ENCODE results near the gene MRPS6.

MRPS6 gene

GRCh38 chr21:34135330-34135729 is 62.0 kb downstream of the MRPS6 start:
- no peak for FAIRE-seq

DNA sequence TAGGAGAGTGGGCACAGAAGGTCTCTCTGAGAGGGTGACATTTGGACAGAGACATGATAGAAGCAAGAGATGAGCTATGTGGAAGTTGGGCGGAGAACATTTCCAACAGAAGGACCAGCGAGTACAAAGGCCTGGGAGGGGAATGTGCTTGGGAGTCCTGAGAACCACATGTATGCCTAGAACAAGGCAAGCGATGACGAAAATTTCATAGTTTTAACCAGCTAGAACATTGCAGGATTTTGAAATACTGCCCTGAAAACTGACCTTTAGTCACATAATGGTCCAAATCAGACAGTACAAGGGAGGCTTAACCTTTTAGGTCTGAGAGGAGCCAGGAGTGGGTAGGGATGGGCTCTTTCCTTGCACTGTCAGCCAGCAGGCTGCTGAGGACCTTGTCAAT is 68.0 kb downstream of the MRPS6 start:
- no peak for FAIRE-seq

DNA sequence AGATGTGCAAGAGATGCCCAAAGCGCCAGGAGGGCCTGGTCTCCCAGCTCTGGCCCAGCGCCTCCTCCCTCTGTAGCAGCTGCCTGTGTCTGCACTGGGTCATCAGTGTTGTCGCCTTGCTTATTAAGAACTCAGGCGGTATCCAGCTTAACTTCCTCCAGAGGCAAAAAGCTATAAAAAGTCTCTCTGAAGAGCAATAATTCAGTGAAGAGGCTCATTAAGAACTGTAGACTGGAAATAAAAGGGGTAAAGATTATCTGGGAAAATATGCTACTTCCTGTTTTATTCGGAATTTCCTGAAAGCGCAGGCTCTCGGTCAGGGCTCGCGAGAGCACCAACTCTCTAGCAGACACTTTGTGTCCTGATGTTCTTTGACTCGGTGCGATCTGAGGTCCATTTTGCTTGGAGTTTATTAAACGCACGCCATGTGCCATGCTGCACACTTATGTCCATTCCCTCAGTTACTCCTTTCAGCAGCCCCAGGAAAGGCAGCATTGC is 70.4 kb downstream of the MRPS6 start:
- no peak for FAIRE-seq

DNA sequence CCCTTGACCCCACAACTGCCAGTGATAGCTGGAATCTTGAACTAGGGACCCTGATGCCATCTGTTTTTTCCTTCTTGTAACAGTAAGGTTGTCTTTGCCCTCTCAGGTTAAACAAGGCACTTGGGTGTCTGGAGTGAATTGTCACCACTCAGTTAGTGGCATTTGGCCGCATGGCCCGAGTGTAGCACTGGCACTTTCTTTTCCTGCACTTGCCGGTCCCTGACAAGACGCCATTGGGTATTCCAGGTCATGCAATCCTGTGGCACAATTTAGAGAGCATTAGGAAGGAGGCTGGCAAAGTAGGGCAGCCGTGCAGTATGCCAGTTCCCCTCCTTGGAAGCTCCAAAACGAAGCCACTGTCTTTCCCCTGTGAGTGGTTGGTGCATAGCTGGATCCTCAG is 70.8 kb downstream of the MRPS6 start:
- no peak for FAIRE-seq

DNA sequence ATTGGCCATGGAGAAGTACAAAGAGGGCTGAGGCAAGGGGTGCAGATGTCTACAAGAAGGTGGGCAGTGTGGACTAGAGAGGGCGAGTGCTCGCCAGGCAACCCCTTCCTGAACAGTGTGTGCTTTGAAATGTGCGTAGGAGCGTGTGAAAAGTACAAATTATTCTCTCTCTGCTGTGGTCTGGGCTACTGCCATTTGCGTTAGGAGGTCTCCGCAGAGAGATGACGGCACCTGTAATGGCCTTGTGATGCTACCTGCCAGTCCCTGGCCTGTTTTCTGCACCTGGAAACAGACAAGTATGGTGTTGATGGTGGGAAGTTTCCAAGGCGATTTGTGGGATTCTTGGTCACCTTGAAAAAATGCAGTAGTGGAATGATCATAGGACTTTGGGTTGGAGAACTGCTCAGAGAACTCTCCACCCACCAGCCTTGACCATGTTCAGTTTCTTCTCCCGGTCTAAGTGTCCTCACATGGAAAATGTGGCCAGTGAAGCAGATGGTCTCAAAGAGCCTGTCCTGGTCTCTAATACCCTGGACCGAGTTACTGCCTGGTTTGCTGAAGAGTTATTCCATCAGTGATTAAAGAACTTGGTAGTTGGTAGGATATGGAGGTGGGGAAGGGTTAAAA is 74.5 kb downstream of the MRPS6 start:
- FAIRE-seq: no peak

DNA sequence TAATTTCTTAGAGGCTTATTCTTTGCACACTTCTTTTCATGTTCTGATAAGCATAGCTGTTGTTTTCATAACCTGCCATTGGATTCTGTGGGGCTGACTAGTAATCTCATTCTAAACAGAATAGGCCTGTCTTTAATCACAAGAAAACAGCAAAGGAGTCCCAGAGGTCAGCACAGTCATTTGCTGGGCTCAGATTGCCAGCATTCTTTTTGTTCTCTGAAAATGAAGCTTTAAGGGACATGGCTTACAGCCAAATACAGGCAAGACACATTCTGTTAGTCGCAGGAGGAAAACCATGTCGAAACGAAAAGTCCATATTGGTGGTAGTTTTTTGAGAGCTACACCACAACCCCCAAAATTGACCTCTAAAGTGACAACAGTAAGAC is 75.0 kb downstream of the MRPS6 start:
- FAIRE-seq: no peak

- no peak for FAIRE-seq
Observed at GRCh38 chr21:34148826-34149558, 75.6 kb downstream of the MRPS6 start.

DNA sequence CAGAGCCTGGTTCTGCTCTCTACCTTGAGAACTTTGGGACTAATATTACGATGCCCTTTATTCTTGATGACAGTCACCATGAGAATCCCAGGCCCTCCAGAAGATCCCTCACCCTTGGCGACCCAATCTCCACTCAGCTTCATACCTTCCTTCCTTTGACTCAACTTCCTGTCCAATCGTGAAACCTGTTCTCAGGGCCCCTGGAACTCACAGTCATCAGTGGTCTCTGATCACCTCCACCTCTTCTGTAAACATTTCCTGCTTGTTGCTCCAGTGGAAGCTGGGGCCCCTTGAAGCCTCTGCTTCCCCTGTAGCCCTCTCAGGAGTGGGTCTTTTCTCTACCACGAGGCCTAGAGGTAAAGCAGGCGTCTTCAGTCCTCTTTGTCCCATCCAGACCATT is 79.1 kb downstream of the MRPS6 start:
- FAIRE-seq: no peak

- FAIRE-seq: no peak
Observed at GRCh38 chr21:34154878-34155277, 81.5 kb downstream of the MRPS6 start.

DNA sequence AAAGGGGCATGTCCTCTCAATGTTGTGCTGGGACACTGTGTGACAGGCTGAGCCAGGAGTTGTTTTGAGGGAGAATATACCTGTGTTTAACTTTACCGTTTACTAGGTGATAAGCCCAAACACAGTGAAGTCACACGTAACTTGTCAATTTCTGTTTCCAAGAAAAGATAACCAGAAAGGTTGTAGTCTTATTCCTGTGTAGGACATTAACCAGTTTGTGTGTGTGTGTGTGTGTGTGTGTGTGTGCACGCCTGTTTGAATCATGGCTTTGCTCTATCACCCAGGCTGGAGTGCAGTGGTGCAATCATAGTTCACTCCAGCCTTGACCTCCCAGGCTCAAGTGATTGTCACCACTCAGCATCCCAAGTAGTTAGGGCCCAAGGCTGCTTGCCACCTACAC is 83.6 kb downstream of the MRPS6 start:
- FAIRE-seq: no peak

- FAIRE-seq: no peak
Observed at GRCh38 chr21:34157521-34157920, 84.1 kb downstream of the MRPS6 start.

DNA sequence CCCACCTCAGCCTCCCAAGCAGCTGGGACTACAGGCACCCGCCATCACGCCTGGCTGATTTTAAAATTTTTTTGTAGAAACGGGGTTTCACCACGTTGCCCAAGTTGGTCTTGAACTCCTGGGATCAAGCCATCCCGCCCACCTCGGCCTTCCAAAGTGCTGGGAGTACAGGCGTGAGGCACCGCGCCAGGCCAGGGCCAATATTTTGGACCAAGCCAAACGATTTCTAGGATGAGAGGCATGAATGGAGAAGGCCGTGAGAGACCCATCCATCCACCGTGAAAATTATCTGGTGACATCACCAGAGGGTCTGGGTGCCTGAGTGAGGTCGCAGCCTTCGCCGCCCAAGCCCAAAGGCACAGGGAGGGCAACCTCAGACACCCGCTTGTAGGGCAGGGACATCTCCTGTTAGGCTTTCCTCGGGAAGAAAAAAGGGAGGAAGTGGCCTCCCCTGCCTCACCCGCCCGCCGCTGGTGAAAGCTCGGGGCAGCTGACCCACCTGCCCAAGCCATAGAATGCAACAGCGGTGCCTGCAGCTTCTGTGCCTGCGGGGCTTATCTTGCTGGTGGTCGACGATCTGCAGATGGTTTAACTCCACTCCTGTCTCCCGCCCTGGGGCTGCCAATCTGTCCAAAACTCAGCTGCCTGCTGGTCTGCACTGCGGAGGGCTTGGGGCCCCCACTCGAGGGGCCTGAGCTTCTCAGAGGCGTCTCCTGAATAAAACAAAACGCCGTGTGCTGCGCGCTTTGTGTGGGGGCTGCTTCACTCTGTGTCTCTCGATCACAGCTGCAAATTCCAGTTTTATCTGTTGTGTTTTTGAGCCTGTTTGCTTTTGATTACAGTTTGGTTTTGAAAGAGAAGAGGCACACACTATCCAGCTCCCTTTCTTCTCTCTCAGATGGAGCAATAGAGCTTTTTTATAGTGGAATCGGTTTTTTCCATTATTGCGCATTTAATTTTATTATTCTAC is 85.8 kb downstream of the MRPS6 start:
- FAIRE-seq: no peak

DNA sequence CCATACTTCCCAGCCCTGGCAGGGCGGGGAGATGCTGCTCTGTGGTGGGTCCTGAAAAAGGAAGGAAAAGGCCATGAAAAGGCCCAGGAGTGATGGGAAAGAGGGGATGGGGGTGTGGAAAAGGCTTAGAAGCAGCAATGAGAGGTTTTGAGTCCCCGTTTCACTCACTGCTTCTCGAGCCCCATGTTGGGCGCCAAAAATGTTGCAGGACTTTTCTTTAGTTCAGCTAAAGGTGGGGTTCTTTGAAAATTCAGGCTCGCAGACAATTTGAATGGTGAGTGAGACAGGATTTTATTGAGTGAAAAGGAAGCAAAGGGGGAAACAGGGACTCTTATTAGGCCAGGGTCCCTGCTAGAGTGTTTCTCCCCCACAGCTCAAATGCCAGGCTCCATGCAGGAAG is 93.1 kb downstream of the MRPS6 start:
- no peak for FAIRE-seq

- no peak for FAIRE-seq
Observed at GRCh38 chr21:34170886-34171285, 97.5 kb downstream of the MRPS6 start.

DNA sequence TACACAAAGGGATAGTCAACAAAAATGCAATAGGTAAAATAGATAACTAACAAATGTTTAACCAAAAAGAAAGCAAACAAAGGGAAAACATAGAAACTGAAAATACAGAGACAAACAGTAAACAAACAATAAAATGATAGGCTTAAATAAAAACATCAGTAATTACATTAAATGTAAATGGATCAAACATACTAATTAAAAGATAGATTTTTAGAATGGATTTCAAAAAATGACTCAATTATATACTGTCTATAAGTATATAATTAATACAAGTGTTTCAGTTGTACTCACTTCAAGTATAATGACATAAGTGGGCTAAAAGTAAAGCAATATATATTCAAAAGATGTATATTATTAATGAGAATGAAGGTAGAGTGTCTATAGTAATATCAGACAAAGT is 101.1 kb downstream of the MRPS6 start:
- FAIRE-seq: peak; percentile 71

DNA sequence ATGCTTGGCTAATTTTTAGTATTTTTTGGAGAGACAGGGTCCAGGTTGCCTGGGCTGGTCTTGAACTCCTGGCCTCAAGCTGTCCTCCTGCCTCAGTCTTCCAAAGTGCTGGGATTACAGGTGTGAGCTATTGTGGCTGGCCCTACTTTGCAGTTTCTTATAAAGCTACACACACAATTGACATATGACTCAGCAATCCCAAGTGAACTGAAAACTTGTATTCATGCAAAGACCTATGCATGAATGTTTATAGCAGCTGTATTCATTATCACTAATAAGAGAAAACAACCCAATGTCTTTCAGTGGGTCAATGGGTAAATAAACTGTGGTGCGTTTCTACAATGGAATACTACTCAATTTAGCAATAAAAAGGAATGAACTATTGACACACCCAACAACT is 103.1 kb downstream of the MRPS6 start:
- no peak for FAIRE-seq

DNA sequence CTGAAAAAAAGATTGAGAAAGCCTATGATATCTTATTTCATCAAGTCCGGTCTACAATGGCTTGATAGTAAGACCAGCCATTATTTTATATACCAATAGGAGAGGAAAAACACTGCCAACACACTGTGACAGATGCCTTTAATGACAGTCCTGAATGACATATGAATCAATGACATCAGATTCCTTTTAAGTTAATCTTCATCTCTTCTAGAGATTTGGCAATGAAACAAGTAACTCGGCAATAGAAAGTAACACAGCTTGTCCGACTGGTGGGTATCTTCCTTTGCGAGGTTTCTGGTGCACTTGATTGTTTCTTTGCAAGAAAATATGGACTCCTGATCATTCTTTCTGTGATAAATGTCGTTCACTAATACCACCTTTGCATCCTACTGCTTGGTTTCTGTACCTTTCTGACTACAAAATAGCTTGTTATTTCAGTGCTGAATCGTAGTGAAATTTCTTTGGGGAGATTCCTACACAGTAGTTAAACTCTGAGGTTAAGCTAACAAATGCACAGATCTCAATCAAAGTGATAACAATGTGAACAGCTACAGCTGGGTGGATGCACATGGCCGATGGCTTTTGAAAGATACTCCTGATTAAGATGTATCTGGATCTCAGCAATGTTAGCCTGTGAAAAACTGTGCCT is 104.7 kb downstream of the MRPS6 start:
- no peak for FAIRE-seq

- no peak for FAIRE-seq
Observed at GRCh38 chr21:34179204-34179935, 106.0 kb downstream of the MRPS6 start.

GRCh38 chr21:34180407-34180806 is 107.0 kb downstream of the MRPS6 start:
- no peak for FAIRE-seq

- no peak for FAIRE-seq
Observed at GRCh38 chr21:34180826-34181359, 107.5 kb downstream of the MRPS6 start.

- no peak for FAIRE-seq
Observed at GRCh38 chr21:34181431-34182039, 108.2 kb downstream of the MRPS6 start.

DNA sequence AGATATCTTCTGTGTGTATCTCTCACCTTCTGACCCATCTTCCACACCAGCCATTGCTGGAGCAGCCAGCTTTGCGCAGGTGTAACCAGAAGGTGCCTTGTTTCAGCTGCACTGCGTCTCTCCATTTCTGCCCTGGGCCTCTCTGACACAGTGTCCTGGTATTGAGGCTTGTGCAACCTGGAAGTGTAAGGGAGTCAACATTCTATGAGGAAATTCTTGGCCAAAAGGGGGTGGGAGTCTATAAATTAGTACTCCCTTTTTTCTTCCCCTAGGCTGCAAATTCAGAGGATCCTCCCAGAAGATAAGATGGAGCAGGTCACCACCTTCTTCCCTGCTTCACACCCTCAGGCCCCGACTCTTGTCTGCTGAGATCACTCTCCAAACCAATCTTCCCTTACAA is 109.1 kb downstream of the MRPS6 start:
- FAIRE-seq: no peak
